Measurements from ENCODE around the gene CRY2.

DNA sequence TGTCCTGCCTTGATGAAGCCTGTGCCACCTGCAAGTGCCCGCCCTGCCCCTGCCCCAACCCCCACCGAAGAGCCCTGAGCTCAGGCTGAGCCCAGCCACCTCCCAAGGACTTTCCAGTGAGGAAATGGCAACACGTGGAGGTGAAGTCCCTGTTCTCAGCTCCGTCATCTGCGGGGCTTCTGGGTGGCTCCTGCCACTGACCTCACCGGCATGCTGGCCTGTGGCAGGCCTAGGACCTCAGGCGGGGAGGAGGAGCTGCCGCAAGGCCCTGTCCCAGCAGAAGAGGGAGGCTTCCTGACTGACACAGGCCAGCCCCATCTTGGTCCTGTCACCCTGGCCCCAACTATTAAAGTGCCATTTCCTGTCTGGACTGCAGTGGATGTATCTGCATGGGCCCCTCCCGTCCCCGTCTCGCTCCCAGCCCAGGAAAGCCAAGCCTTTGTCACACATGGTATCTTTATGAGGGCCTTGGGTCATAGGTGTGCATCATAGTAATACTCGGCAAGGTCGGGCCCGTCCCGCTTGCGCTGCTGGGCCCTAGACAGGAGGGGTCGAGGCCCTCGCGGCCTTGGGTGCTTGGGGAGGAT lies 58.9 kb downstream of the CRY2 start:
- TF ChIP-seq FOSL2 (IDR thresholded peaks at IDR 0.05; ENCODE audit: borderline replicate concordance, low read depth), result no peak
- no peak for TF ChIP-seq POLR2AphosphoS5 (IDR thresholded peaks at IDR 0.05; ENCODE audit: low read depth, low read length)
- TF ChIP-seq, protein P1, sequence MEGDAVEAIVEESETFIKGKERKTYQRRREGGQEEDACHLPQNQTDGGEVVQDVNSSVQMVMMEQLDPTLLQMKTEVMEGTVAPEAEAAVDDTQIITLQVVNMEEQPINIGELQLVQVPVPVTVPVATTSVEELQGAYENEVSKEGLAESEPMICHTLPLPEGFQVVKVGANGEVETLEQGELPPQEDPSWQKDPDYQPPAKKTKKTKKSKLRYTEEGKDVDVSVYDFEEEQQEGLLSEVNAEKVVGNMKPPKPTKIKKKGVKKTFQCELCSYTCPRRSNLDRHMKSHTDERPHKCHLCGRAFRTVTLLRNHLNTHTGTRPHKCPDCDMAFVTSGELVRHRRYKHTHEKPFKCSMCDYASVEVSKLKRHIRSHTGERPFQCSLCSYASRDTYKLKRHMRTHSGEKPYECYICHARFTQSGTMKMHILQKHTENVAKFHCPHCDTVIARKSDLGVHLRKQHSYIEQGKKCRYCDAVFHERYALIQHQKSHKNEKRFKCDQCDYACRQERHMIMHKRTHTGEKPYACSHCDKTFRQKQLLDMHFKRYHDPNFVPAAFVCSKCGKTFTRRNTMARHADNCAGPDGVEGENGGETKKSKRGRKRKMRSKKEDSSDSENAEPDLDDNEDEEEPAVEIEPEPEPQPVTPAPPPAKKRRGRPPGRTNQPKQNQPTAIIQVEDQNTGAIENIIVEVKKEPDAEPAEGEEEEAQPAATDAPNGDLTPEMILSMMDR (IDR thresholded peaks at IDR 0.05), result no peak
- TF ChIP-seq RAD21 (IDR thresholded peaks at IDR 0.05; ENCODE audit: low read length), result no peak
- TF ChIP-seq TEAD4 (IDR thresholded peaks at IDR 0.05; ENCODE audit: borderline replicate concordance, insufficient read depth), result no peak
- TF ChIP-seq NRF1 (IDR thresholded peaks at IDR 0.05; ENCODE audit: low read depth, low read length), result no peak
- no peak for TF ChIP-seq EP300 (IDR thresholded peaks at IDR 0.05; ENCODE audit: borderline replicate concordance in 1 of 2, low read depth in 1 of 2, low read length in 1 of 2)
- TF ChIP-seq SIN3A (IDR thresholded peaks at IDR 0.05; ENCODE audit: borderline replicate concordance, low read depth, low read length), result no peak
- TF ChIP-seq TAF1 (IDR thresholded peaks at IDR 0.05; ENCODE audit: borderline replicate concordance, low read depth, low read length), result no peak
- no peak for TF ChIP-seq SMC3 (IDR thresholded peaks at IDR 0.05; ENCODE audit: low read depth, low read length)
- TF ChIP-seq JUND (IDR thresholded peaks at IDR 0.05), result no peak
- TF ChIP-seq, protein P2, sequence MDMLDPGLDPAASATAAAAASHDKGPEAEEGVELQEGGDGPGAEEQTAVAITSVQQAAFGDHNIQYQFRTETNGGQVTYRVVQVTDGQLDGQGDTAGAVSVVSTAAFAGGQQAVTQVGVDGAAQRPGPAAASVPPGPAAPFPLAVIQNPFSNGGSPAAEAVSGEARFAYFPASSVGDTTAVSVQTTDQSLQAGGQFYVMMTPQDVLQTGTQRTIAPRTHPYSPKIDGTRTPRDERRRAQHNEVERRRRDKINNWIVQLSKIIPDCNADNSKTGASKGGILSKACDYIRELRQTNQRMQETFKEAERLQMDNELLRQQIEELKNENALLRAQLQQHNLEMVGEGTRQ (IDR thresholded peaks at IDR 0.05; ENCODE audit: borderline replicate concordance, low read depth, low read length), result no peak
- TF ChIP-seq RFX5 (IDR thresholded peaks at IDR 0.05; ENCODE audit: low read length), result no peak
